ENCODE data around the gene SRF. TPM values are rescaled to one million over a fixed set of nuclear protein-coding genes. Genes with fewer than 3 reads are reported as not detected.

The SRF gene
- total and polyA plus RNA-seq, 4 donors = 2.0 to 11.7 (median 7.1) TPM

- Histone ChIP-seq H3K36me3 (ENCODE audit: control insufficient read depth in 4 of 4, insufficient read depth in 3 of 4, low read depth in 1 of 4, low read length in 3 of 4) (no peaks in the 10 kb centered on the region), H3K9ac (ENCODE audit: low read depth in 1 of 2, low read length in 2 of 2) (no peak overlapping the region), H3K27me3 (ENCODE audit: control insufficient read depth in 4 of 4, insufficient read depth in 4 of 4, low read length in 3 of 4) (no peaks in the 10 kb centered on the region), H3K4me1 (ENCODE audit: control insufficient read depth in 4 of 4, insufficient read depth in 4 of 4, low read length in 3 of 4) (peaks cover 0 to 6% (median 0%) of the 10 kb centered on the region in 4 donors), H3K27ac (ENCODE audit: low read depth in 1 of 2, low read length in 2 of 2) (no peak overlapping the region), H3K4me3 (ENCODE audit: low read depth in 1 of 3, low read length in 3 of 3) (no peak overlapping the region), H3K9me3 (ENCODE audit: control insufficient read depth in 4 of 4, low read length in 3 of 4) (no peaks in the 10 kb centered on the region)
- DNase-seq (ENCODE audit: low spot score) = no peak
- TF ChIP-seq NR2F2 (IDR thresholded peaks at IDR 0.05) = no peak
- TF ChIP-seq YY1 (IDR thresholded peaks at IDR 0.05) = no peak
- TF ChIP-seq TAF1 (conservative IDR thresholded peaks at IDR 0.05) = no peak
- no peak for TF ChIP-seq CTCF (IDR thresholded peaks at IDR 0.05; ENCODE audit: low read depth, low read length, missing input control)
- TF ChIP-seq FOXA2 (IDR thresholded peaks at IDR 0.05) = no peak
- no peak for TF ChIP-seq JUND (IDR thresholded peaks at IDR 0.05)
- TF ChIP-seq HNF4A (conservative IDR thresholded peaks at IDR 0.05) = no peak
- TF ChIP-seq, protein P1, sequence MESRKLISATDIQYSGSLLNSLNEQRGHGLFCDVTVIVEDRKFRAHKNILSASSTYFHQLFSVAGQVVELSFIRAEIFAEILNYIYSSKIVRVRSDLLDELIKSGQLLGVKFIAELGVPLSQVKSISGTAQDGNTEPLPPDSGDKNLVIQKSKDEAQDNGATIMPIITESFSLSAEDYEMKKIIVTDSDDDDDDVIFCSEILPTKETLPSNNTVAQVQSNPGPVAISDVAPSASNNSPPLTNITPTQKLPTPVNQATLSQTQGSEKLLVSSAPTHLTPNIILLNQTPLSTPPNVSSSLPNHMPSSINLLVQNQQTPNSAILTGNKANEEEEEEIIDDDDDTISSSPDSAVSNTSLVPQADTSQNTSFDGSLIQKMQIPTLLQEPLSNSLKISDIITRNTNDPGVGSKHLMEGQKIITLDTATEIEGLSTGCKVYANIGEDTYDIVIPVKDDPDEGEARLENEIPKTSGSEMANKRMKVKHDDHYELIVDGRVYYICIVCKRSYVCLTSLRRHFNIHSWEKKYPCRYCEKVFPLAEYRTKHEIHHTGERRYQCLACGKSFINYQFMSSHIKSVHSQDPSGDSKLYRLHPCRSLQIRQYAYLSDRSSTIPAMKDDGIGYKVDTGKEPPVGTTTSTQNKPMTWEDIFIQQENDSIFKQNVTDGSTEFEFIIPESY (IDR thresholded peaks at IDR 0.05) = no peak
- TF ChIP-seq EGR1 (IDR thresholded peaks at IDR 0.05; ENCODE audit: low read depth in 2 of 2) = no peak
- no peak for TF ChIP-seq FOXA1 (IDR thresholded peaks at IDR 0.05)
- TF ChIP-seq GABPA (IDR thresholded peaks at IDR 0.05 in 1 of 2, conservative IDR thresholded peaks at IDR 0.05 in 1 of 2) = no peak
- no peak for TF ChIP-seq RAD21 (IDR thresholded peaks at IDR 0.05)
- TF ChIP-seq ATF3 (IDR thresholded peaks at IDR 0.05) = no peak
- no peak for TF ChIP-seq HNF4G (IDR thresholded peaks at IDR 0.05)
- TF ChIP-seq RXRA (IDR thresholded peaks at IDR 0.05) = no peak
- TF ChIP-seq SP1 (IDR thresholded peaks at IDR 0.05) = no peak
- TF ChIP-seq REST (IDR thresholded peaks at IDR 0.05) = no peak
- WGBS = 98% methylated on average over 1 of the region's 1 CpG
Measured at GRCh38 chr6:43125555-43125954, 45.5 kb upstream of the SRF start.

GRCh38 chr6:43127180-43127579 lies 43.9 kb upstream of the SRF start:
- Histone ChIP-seq H3K27me3 (ENCODE audit: control insufficient read depth in 4 of 4, insufficient read depth in 4 of 4, low read length in 3 of 4) (no peaks in the 10 kb centered on the region), H3K36me3 (ENCODE audit: control insufficient read depth in 4 of 4, insufficient read depth in 3 of 4, low read depth in 1 of 4, low read length in 3 of 4) (no peaks in the 10 kb centered on the region), H3K9ac (ENCODE audit: low read depth in 1 of 2, low read length in 2 of 2) (no peak overlapping the region), H3K9me3 (ENCODE audit: control insufficient read depth in 4 of 4, low read length in 3 of 4) (no peaks in the 10 kb centered on the region), H3K4me3 (ENCODE audit: low read depth in 1 of 3, low read length in 3 of 3) (no peak overlapping the region), H3K4me1 (ENCODE audit: control insufficient read depth in 4 of 4, insufficient read depth in 4 of 4, low read length in 3 of 4) (peaks cover 0 to 6% (median 0%) of the 10 kb centered on the region in 4 donors), H3K27ac (ENCODE audit: low read depth in 1 of 2, low read length in 2 of 2) (no peak overlapping the region)
- TF ChIP-seq RXRA (IDR thresholded peaks at IDR 0.05) (no peak), HNF4A (conservative IDR thresholded peaks at IDR 0.05) (peak in 1 of 2 donors; percentile 35), EGR1 (IDR thresholded peaks at IDR 0.05; ENCODE audit: low read depth in 2 of 2) (peak in 1 of 2 donors; percentile 30), JUND (IDR thresholded peaks at IDR 0.05) (no peak), FOXA2 (IDR thresholded peaks at IDR 0.05) (no peak), TAF1 (conservative IDR thresholded peaks at IDR 0.05) (no peak), RAD21 (IDR thresholded peaks at IDR 0.05) (no peak), CTCF (IDR thresholded peaks at IDR 0.05; ENCODE audit: low read depth, low read length, missing input control) (no peak)
- TF ChIP-seq, protein P2, sequence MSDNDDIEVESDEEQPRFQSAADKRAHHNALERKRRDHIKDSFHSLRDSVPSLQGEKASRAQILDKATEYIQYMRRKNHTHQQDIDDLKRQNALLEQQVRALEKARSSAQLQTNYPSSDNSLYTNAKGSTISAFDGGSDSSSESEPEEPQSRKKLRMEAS (IDR thresholded peaks at IDR 0.05) = no peak
- DNase-seq (ENCODE audit: low spot score) = no peak
- 58% methylated on average over 12 of the region's 12 CpGs for WGBS

All from liver (tissue), 9 donors.